HG02763 (cell line): ENCODE results near the gene ZPBP.
"Not testable (repeated sequence)": the region's sequence is repeated elsewhere in the genome, so short reads cannot be mapped to it uniquely, and the experiment has no call there.

Experiments
- ATAC-seq: cut with Tn5 transposase; IDR thresholded peaks from one replicate; pipeline ENCODE4 v1.9.1; 2021; ENCODE audit warnings: mild to moderate bottlenecking, moderate library complexity; ENCODE audit not compliant: unreplicated experiment

ZPBP gene

GRCh38 chr7:50047716-50048115 lies 45.3 kb downstream of the ZPBP start:
- no peak for ATAC-seq

- ATAC-seq, result not testable (repeated sequence)
These were observed 51.9 kb downstream of the ZPBP start for GRCh38 chr7:50041165-50041564.

- ATAC-seq, result no peak
These were observed 56.0 kb downstream of the ZPBP start for GRCh38 chr7:50037086-50037485.

- ATAC-seq, result no peak
These were observed 70.1 kb downstream of the ZPBP start for GRCh38 chr7:50022991-50023390.

GRCh38 chr7:50022451-50022850 lies 70.6 kb downstream of the ZPBP start:
- ATAC-seq, result no peak

GRCh38 chr7:49995681-49996080 lies 97.4 kb downstream of the ZPBP start:
- ATAC-seq, result no peak

GRCh38 chr7:49986191-49986590 lies 106.9 kb downstream of the ZPBP start:
- ATAC-seq, result no peak

- no peak for ATAC-seq
These were observed 112.6 kb downstream of the ZPBP start for GRCh38 chr7:49980465-49980864.

- ATAC-seq, result no peak
These were observed 116.8 kb downstream of the ZPBP start for GRCh38 chr7:49976238-49976637.

GRCh38 chr7:49974035-49974434 lies 119.0 kb downstream of the ZPBP start:
- ATAC-seq, result no peak

- no peak for ATAC-seq
These were observed 155.4 kb downstream of the ZPBP start for GRCh38 chr7:49937608-49938007.

GRCh38 chr7:49931627-49932026 lies 161.4 kb downstream of the ZPBP start:
- no peak for ATAC-seq

GRCh38 chr7:49928787-49929186 lies 164.3 kb downstream of the ZPBP start:
- no peak for ATAC-seq

- ATAC-seq, result no peak
These were observed 165.4 kb downstream of the ZPBP start for GRCh38 chr7:49927631-49928030.

GRCh38 chr7:49926720-49927119 lies 166.3 kb downstream of the ZPBP start:
- ATAC-seq, result no peak

GRCh38 chr7:49911909-49912308 lies 181.1 kb downstream of the ZPBP start:
- ATAC-seq, result no peak

- ATAC-seq, result no peak
These were observed 198.5 kb downstream of the ZPBP start for GRCh38 chr7:49894543-49894942.

GRCh38 chr7:49893131-49893530 lies 199.9 kb downstream of the ZPBP start:
- no peak for ATAC-seq

- ATAC-seq, result no peak
These were observed 200.6 kb downstream of the ZPBP start for GRCh38 chr7:49892481-49892880.
